GM12878 (cell line): ENCODE results near the gene CSTPP1. TPM values are rescaled to one million over a fixed set of nuclear protein-coding genes. Genes with fewer than 3 reads are reported as not detected.

Experiments
- ATAC-seq: fragments of 200-7000 bp; cut with Tn5 transposase; 3 replicates; pipeline ENCODE4 v1.9.1; 2020; ENCODE audit warnings: mild to moderate bottlenecking, moderate library complexity
- BruUV-seq: library from RNA; stranded (reverse); fragments of 400-500 nt; replicated peaks from 2 replicates; lab custom pipeline; 2021; lab: Mats Ljungman, UMichigan
- CTCF ChIA-PET: fragments of 300-600 bp; sonication (Branson Sonifier 250); formaldehyde crosslinking; extraction: SDS; loops from one replicate; lab custom pipeline; 2021; ENCODE audit warnings: inconsistent platforms; lab: Yijun Ruan, JAX
- POLR2A ChIA-PET: fragments of 350-600 bp; formaldehyde crosslinking; extraction: SDS; loops from one replicate; lab custom pipeline; 2021; ENCODE audit warnings: inconsistent platforms; lab: Charles Lee
- RAD21 ChIA-PET: fragments of 300-600 bp; sonication (Branson Sonifier 250); formaldehyde crosslinking; loops from one replicate; lab custom pipeline; 2023; ENCODE audit warnings: antibody characterized with exemption; ENCODE audit not compliant: unreplicated experiment; lab: Charles Lee
- SMC1A ChIA-PET: fragments of 300-600 bp; sonication (Branson Sonifier 250); formaldehyde crosslinking; loops from one replicate; lab custom pipeline; 2023; ENCODE audit not compliant: unreplicated experiment, uncharacterized antibody; lab: Charles Lee
- DNase-seq: peaks from one replicate; pipeline ENCODE4 v3.0.0-alpha.2; 2011; ENCODE audit warnings: low read depth, low spot score
- FAIRE-seq: peaks from 3 replicates; lab custom pipeline; 2011; peaks lifted over from hg19 to GRCh38; lab: Jason Lieb, UNC
- H2AFZ ChIP-seq: 2 replicates; pipeline ENCODE4 v1.6.0; 2011; ENCODE audit warnings: low read depth, low read length, control low read depth; ENCODE audit not compliant: control insufficient read depth
- H3K27ac ChIP-seq: 2 replicates; pipeline ENCODE4 v1.5.1; 2011; ENCODE audit warnings: control low read depth; ENCODE audit not compliant: control insufficient read depth, insufficient read depth
- H3K27me3 ChIP-seq, 2 experiments: replicated peaks in 1 of 2; 2 replicates each; pipeline versions ENCODE4 v1.6.0 to v1.6.1; 2011; ENCODE audit warnings: low read length in 1 of 2; ENCODE audit not compliant: control insufficient read depth in 2 of 2, insufficient read depth in 2 of 2
- H3K36me3 ChIP-seq, 2 experiments: 2 replicates each; pipeline ENCODE4 v1.5.1; 2011; ENCODE audit warnings: low read length in 1 of 2; ENCODE audit not compliant: control insufficient read depth in 2 of 2, insufficient read depth in 2 of 2
- H3K4me1 ChIP-seq: 2 replicates; pipeline ENCODE4 v1.6.1; 2011; ENCODE audit warnings: mild to moderate bottlenecking, low read length, moderate library complexity, mixed read lengths; ENCODE audit not compliant: control insufficient read depth, insufficient read depth
- H3K4me2 ChIP-seq: 2 replicates; pipeline ENCODE4 v1.6.0; 2011; ENCODE audit warnings: control low read depth; ENCODE audit not compliant: control insufficient read depth, insufficient read depth
- H3K4me3 ChIP-seq: fragments of 200-600 bp; sonication (generic); 2 replicates; pipeline ENCODE4 v1.5.1; 2016
- H3K79me2 ChIP-seq: 2 replicates; pipeline ENCODE4 v1.6.0; 2011; ENCODE audit warnings: low read length; ENCODE audit not compliant: control insufficient read depth, insufficient read depth
- H3K9ac ChIP-seq: 2 replicates; pipeline ENCODE4 v1.8.0; 2011; ENCODE audit warnings: low read length, control low read depth, mixed read lengths; ENCODE audit not compliant: control insufficient read depth, insufficient read depth
- H3K9me3 ChIP-seq: replicated peaks from 3 replicates; pipeline ENCODE4 v1.5.1; 2011; ENCODE audit warnings: mild to moderate bottlenecking, low read length; ENCODE audit not compliant: control insufficient read depth, insufficient read depth
- H4K20me1 ChIP-seq: 2 replicates; pipeline ENCODE4 v1.6.0; 2011; ENCODE audit not compliant: control insufficient read depth, insufficient read depth
- ATF2 ChIP-seq: IDR thresholded peaks from 2 replicates; pipeline ENCODE4 v1.6.1; 2012; ENCODE audit warnings: low read length, inconsistent platforms
- CBFB ChIP-seq: IDR thresholded peaks from 2 replicates; pipeline ENCODE4 v1.6.1; 2016; ENCODE audit warnings: antibody characterized with exemption, low read depth
- CBX3 ChIP-seq: fragments of 200-600 bp; sonication (generic); IDR thresholded peaks from 2 replicates; pipeline ENCODE4 v1.6.1; 2016; ENCODE audit warnings: low read depth, borderline replicate concordance
- EP300 ChIP-seq, 2 experiments: fragments of 150-350 bp in 1 of 2; IDR thresholded peaks; 2 replicates each; pipeline ENCODE4 v1.6.1; 2011 to 2012; ENCODE audit warnings: low read depth in 2 of 2, low read length in 2 of 2, borderline replicate concordance in 1 of 2, improper control_type of control experiment in 1 of 2, inconsistent platforms in 1 of 2; ENCODE audit not compliant: control insufficient read depth in 1 of 2
- FOS ChIP-seq: IDR thresholded peaks from 3 replicates; pipeline ENCODE4 v1.6.1; 2011; ENCODE audit warnings: borderline replicate concordance; ENCODE audit not compliant: insufficient read length; ENCODE audit errors: extremely low read depth
- JUNB ChIP-seq: IDR thresholded peaks from 2 replicates; pipeline ENCODE4 v1.6.1; 2016; ENCODE audit warnings: antibody characterized with exemption, mild to moderate bottlenecking
- KAT2A ChIP-seq: conservative IDR thresholded peaks from 2 replicates; pipeline ENCODE4 v1.6.1; 2011; ENCODE audit warnings: low read depth, low read length; ENCODE audit not compliant: control insufficient read depth
- MXI1 ChIP-seq: fragments of 150-350 bp; IDR thresholded peaks from 2 replicates; pipeline ENCODE4 v1.6.1; 2011; ENCODE audit warnings: low read depth, mild to moderate bottlenecking, inconsistent platforms, low read length, improper control_type of control experiment
- NR2C2 ChIP-seq: IDR thresholded peaks from 2 replicates; pipeline ENCODE4 v1.6.1; 2011; ENCODE audit warnings: borderline replicate concordance, low read depth; ENCODE audit not compliant: control insufficient read depth, insufficient read length
- POLR2AphosphoS2 ChIP-seq: IDR thresholded peaks from 2 replicates; pipeline ENCODE4 v1.6.1; 2011; ENCODE audit warnings: low read depth, mild to moderate bottlenecking, low read length, improper control_type of control experiment, moderate library complexity
- POU2F2 ChIP-seq: IDR thresholded peaks from 3 replicates; pipeline ENCODE4 v1.6.1; 2011; ENCODE audit warnings: low read depth, mild to moderate bottlenecking, low read length, borderline replicate concordance
- RAD21 ChIP-seq: IDR thresholded peaks from 2 replicates; pipeline ENCODE4 v1.6.1; 2011; ENCODE audit warnings: mild to moderate bottlenecking, low read depth, low read length, moderate library complexity; ENCODE audit not compliant: insufficient read depth
- REST ChIP-seq: IDR thresholded peaks from 2 replicates; pipeline ENCODE4 v1.6.1; 2012; ENCODE audit warnings: mild to moderate bottlenecking, low read depth, low read length
- SUZ12 ChIP-seq: fragments of 200-600 bp; sonication (generic); IDR thresholded peaks from one replicate; pipeline ENCODE4 v1.6.1; 2018; ENCODE audit warnings: antibody characterized with exemption, mild to moderate bottlenecking; ENCODE audit not compliant: unreplicated experiment
- ZBTB4 ChIP-seq: fragments of 450-650 bp; formaldehyde crosslinking; IDR thresholded peaks from 2 replicates; pipeline ENCODE4 v1.4.0; 2022; ENCODE audit warnings: mild to moderate bottlenecking, moderate library complexity
- WGBS: methylation state at CpG from one replicate; pipeline ENCODE4 v1.1.6; 2016; ENCODE audit warnings: low lambda C conversion rate; ENCODE audit not compliant: insufficient replicate concordance, insufficient coverage; ENCODE audit errors: missing lambda C conversion rate; 5-methylcytosine and 5-hydroxymethylcytosine counted together
- in situ Hi-C: fragments of 300-500 bp; cut with MboI; formaldehyde crosslinking; loops from 9 replicates; pipeline ENCODE4 v1.14.3; 2018; ENCODE audit warnings: mixed read lengths
- intact Hi-C: fragments of 100-400 bp; cut with micrococcal nuclease; formaldehyde crosslinking; loops from one replicate; pipeline ENCODE4 v1.14.2; 2022; ENCODE audit not compliant: unreplicated experiment
- polyA plus RNA-seq, 11 experiments: library from polyadenylated mRNA; depleted of rRNA in 4 of 11; unstranded in 6 of 11; stranded (reverse) in 5 of 11; fragments of >200 nt; fragmentation: Nextera tagmentation in 4 of 11; fragmentation: Illumina TruSeq in 1 of 11; extraction: Ambion mirVana in 4 of 11; extraction: Trizol in 1 of 11; gene quantifications; 1 replicate in 1 of 11; 2 replicates in 10 of 11; pipeline versions ENCODE4 v1.2.1 to v1.2.3, GENCODE V29; 2011 to 2016; ENCODE audit warnings: inconsistent platforms in 2 of 11, missing spikeins in 2 of 11, low read depth in 1 of 11
- total RNA-seq, 4 experiments: library from RNA; depleted of rRNA in 3 of 4; stranded (reverse); fragments of >200 nt in 3 of 4; fragmentation: Illumina TruSeq in 1 of 4; extraction: Trizol in 1 of 4; gene quantifications; 2 replicates each; pipeline versions ENCODE4 v1.2.1 to v1.2.3, GENCODE V29; 2013 to 2021

CSTPP1 gene
- total and polyA plus RNA-seq, 10 of the 15 experiments (the other 5 are each of a cell fraction or from before 2014, with no cell fraction given) = 7.1 to 23.4 (median 17.5) TPM

GRCh38 chr11:47158242-47158641 is 221.7 kb downstream of the CSTPP1 start:
- H3K27ac ChIP-seq = no peak overlapping the region
- no peak for FAIRE-seq
- no peak for ATAC-seq
- H3K4me1 ChIP-seq = no peaks in the 10 kb centered on the region
- SMC1A ChIA-PET = no interaction called here
- no TSS peak for BruUV-seq
- no peaks in the 10 kb centered on the region for H3K27me3 ChIP-seq
- no peaks in the 10 kb centered on the region for H3K9me3 ChIP-seq
- POLR2A ChIA-PET = interaction anchor here (0.6 kb wide), 1 partner anchor 296 kb away, joined by 4 read pairs; no protein-coding TSS in a partner anchor
- peaks cover 0 to 2% of the 10 kb centered on the region in 2 experiments; a peak in 3 of 4 replicates for H3K36me3 ChIP-seq
- CTCF ChIA-PET = interaction anchor here (1.1 to 1.6 kb wide), 2 partner anchors 90 to 101 kb away, joined by 3 to 4 read pairs; partner anchors contain the start of gene ACP2
- no peaks in the 10 kb centered on the region; the same call in 1 of the 2 replicates for H4K20me1 ChIP-seq
- no peak overlapping the region for H3K4me3 ChIP-seq
- H2AFZ ChIP-seq = no peak overlapping the region
- RAD21 ChIA-PET = interaction anchor here (1.3 kb wide), 1 partner anchor 263 kb away, joined by 3 read pairs; no protein-coding TSS in a partner anchor
- no peak for DNase-seq
- no peak overlapping the region for H3K9ac ChIP-seq
- H3K4me2 ChIP-seq = no peak overlapping the region
- in situ Hi-C loops (no loop called here), intact Hi-C loops (no loop called here)
- 59% methylated on average over 5 of the region's 5 CpGs for WGBS
- no peaks in the 10 kb centered on the region for H3K79me2 ChIP-seq
- TF ChIP-seq SUZ12 (no peak), MXI1 (no peak), NR2C2 (no peak), POLR2AphosphoS2 (no peak), REST (no peak), ZBTB4 (CRISPR knock-in tag) (no peak), CBX3 (no peak), RAD21 (no peak), CBFB (no peak), EP300 (IDR thresholded peaks at IDR 0.05; ENCODE audit: borderline replicate concordance in 1 of 2, control insufficient read depth in 1 of 2, low read depth in 2 of 2, low read length in 2 of 2) (no peak), FOS (no peak), KAT2A (no peak), JUNB (no peak), POU2F2 (no peak), ATF2 (no peak)
